Chondrocyte (in vitro differentiated cells): Measurements from ENCODE around the gene PLXNC1. TPM values are rescaled to one million over a fixed set of nuclear protein-coding genes. Genes with fewer than 3 reads are reported as not detected.

ENCODE experiments used
- DNase-seq: peaks from one replicate; pipeline ENCODE4 v3.0.0; 2021; ENCODE audit warnings: mixed read lengths, low spot score
- H3K27ac Mint-ChIP-seq: one replicate; pipeline ENCODE4 v1.8.0; 2021; ENCODE audit warnings: mild to moderate bottlenecking, moderate library complexity, mixed read lengths; ENCODE audit not compliant: unreplicated experiment
- H3K27me3 Mint-ChIP-seq: 2 replicates; pipeline ENCODE4 v1.8.0; 2021; ENCODE audit warnings: low read depth, mixed read lengths
- H3K36me3 Mint-ChIP-seq: 2 replicates; pipeline ENCODE4 v1.8.0; 2021; ENCODE audit warnings: low read depth, mixed read lengths
- H3K4me1 Mint-ChIP-seq: 2 replicates; pipeline ENCODE4 v1.8.0; 2021; ENCODE audit warnings: low read depth, mild to moderate bottlenecking, mixed read lengths
- H3K4me3 Mint-ChIP-seq: one replicate; pipeline ENCODE4 v1.8.0; 2021; ENCODE audit warnings: mild to moderate bottlenecking, moderate library complexity, mixed read lengths; ENCODE audit not compliant: unreplicated experiment
- H3K9me3 Mint-ChIP-seq: 2 replicates; pipeline ENCODE4 v1.8.0; 2021; ENCODE audit warnings: low read depth, mixed read lengths
- total RNA-seq: library from RNA; stranded (reverse); gene quantifications from 3 replicates; pipeline ENCODE4 v1.2.1, GENCODE V29; 2021
- TF ChIP-seq, protein P1 (sequence below): fragments of 200-600 bp; sonication (generic); IDR thresholded peaks from 2 replicates; pipeline ENCODE4 v1.5.0; 2021; ENCODE audit warnings: antibody characterized with exemption, mild to moderate bottlenecking, moderate library complexity

Gene PLXNC1
- total RNA-seq, 1 donor from 2014 or later: 0.67 TPM

DNA sequence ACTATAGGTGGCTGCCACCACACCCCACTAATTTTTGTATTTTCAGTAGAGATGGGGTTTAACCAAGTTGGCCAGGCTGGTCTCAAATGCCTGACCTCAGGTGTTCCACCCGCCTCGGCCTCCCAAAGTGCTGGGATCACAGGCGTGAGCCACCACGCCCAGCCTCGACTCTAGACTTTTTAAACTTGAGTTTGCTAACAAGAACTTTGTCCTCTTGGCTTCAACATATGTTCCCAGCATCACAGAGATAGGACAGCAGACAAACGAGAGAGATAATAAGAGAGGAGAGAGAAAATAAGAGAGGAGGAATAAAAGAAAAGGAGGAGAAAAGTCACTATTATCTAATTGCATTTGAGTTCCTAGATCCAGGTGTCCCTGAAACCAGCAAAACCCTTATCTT lies 192.2 kb downstream of the PLXNC1 start:
- H3K4me3 Mint-ChIP-seq: no peak overlapping the region
- H3K36me3 Mint-ChIP-seq: peaks cover 4% of the 10 kb centered on the region
- H3K27me3 Mint-ChIP-seq: no peaks in the 10 kb centered on the region
- TF ChIP-seq, protein P1, sequence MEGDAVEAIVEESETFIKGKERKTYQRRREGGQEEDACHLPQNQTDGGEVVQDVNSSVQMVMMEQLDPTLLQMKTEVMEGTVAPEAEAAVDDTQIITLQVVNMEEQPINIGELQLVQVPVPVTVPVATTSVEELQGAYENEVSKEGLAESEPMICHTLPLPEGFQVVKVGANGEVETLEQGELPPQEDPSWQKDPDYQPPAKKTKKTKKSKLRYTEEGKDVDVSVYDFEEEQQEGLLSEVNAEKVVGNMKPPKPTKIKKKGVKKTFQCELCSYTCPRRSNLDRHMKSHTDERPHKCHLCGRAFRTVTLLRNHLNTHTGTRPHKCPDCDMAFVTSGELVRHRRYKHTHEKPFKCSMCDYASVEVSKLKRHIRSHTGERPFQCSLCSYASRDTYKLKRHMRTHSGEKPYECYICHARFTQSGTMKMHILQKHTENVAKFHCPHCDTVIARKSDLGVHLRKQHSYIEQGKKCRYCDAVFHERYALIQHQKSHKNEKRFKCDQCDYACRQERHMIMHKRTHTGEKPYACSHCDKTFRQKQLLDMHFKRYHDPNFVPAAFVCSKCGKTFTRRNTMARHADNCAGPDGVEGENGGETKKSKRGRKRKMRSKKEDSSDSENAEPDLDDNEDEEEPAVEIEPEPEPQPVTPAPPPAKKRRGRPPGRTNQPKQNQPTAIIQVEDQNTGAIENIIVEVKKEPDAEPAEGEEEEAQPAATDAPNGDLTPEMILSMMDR: no peak
- peaks cover 2% of the 10 kb centered on the region for H3K9me3 Mint-ChIP-seq
- DNase-seq: no peak
- no peak overlapping the region for H3K27ac Mint-ChIP-seq
- H3K4me1 Mint-ChIP-seq: no peaks in the 10 kb centered on the region

DNA sequence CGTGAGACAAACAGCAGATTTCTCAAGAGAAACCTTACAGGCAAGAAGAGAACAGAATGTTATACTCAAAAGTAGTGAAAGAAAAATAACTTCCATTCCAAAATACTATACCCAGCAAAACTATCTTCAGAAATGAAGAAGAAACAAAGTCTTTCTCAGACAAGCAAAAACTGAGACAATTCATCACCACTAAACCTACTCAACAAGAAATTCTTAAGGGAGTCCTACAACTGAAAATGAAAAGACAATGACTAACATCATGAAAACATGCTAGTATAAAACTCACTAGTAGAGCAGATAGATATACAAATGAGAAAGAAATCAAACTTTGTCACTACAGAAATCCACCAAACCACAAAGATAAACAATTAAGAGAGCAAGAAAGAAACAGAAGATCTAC lies 204.8 kb downstream of the PLXNC1 start:
- TF ChIP-seq, protein P1: no peak
- no peaks in the 10 kb centered on the region for H3K27me3 Mint-ChIP-seq
- peaks cover 61% of the 10 kb centered on the region for H3K9me3 Mint-ChIP-seq
- H3K4me1 Mint-ChIP-seq: no peaks in the 10 kb centered on the region
- peaks cover 46% of the 10 kb centered on the region for H3K36me3 Mint-ChIP-seq
- DNase-seq: no peak
- H3K4me3 Mint-ChIP-seq: no peak overlapping the region
- H3K27ac Mint-ChIP-seq: no peak overlapping the region
